HL-60/S4 (cell line): ENCODE measurements around the gene PHACTR2.

Experiments
- in situ Hi-C: fragments of 300-500 bp; cut with MboI; formaldehyde crosslinking; loops from 2 replicates; pipeline ENCODE4 v1.14.3; 2022; ENCODE audit warnings: low sequenced_read_pairs

Gene PHACTR2

DNA sequence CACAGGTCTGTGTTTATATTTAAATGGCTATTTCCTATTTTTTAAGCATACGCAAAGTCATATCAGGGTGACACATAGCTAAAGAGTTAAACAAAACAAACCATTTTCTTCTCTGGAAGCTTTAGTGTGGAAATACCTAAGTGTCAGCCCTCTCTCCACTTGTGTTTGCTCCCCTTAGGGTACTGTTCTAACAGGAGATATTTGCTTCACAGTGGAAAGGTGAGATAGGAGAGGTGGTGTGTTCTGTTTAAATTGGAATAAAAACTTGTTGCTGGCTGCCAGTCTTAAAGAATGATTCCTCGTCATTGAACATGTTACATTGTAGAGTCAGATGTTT is 18.9 kb downstream of the PHACTR2 start:
- in situ Hi-C loops = no loop called here

DNA sequence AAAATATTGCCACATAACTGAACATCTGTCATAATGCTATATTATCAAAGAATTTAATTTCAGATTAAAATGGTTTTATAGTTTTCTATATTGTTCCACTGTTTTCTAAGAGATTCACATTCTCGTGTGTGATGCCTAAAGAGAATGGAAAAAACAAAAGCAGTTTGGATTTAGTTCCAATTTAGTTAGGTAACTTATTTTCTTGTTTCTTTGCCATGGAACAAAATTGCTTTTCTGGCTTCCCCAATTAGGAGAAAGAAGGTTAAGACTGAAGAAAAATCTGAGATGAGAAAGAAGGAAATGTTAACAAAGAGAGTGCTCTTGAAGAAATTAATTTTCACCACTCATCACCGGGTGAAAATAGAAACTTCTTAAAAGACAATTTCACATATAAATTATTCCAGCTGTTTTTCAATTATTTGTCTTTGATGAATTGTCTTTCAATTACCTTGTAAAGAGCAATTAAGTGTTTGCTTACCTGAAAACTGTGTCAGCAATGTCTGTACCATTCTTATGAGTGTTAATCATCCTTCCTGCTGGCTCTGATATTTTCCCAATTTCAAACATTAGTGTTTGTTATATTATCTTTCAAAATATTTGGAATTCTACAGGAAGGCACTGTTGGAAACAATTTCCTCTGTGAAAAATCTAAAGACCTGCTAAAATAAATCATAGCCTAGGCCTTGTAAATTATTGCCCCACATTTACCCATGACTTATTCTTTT is 19.5 kb downstream of the PHACTR2 start:
- in situ Hi-C loops = no loop called here

DNA sequence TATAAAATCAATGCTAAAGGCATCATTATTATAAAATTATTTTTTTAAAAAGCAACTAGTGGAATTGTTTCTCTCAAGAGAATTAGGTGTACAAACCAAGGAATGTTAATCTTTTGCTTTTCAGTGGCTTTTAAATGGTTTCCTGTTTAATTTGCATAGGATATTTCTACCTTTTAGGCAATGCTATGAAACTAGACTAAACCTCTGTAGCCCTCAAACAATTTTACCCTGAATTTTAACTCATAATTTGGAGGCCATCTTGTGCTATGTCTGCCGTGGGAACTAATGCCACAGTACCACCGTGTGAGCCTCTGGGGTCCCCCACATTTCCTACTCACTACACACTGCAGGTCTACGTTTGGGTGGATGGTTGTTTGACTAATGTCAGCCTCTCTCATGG is 20.6 kb downstream of the PHACTR2 start:
- in situ Hi-C loops = no loop called here

DNA sequence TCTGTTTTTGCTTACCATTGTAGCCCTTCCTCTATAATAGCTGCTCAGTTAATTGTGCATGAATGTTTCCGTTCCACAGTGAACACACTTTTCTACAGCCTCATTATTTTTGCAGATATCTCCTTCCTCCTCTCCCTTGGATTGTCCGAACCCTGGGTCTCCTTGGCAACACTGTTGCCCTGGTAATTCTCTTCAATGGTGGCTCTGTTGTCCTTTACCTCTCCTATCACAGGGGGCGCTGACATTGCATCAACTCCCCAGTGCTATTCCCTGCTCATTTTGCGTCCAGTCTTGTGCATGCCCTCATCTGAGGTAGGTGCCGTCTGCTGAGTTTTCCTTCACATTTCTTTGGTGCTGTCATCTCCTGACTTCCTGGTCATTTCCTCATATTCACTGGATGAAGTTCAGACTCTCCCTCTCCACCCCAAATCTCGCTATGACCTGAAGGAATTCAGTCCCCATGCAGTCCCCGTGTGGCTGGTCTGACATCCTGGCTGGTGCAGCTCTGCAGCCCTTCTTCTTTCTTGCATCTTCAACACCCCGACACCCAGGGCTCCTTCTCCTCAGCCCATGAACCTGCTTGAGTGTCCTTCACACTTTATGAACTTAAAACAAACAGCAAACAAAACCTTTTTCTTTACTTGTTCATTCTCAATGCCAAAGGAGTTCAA is 21.1 kb downstream of the PHACTR2 start:
- in situ Hi-C loops = no loop called here

DNA sequence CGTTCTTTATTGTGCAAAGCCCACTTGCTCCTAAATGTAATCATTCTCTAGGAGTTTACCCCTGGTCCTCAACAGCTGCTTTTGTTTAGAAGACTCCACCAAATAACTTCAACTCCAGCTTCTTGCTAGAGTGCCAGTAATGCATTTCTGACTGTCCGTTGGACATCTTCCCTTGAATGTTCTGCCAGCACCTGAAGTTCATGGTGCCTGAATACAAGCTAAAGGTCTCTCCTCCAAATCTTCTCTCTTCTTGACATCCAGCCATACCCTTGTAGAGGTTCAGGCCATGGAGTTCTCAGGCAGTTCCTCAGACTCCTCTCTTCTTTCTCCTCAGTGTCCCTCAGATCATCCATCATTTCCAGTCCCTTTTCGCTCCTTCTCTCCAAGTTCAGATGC is 21.7 kb downstream of the PHACTR2 start:
- in situ Hi-C loops = no loop called here

DNA sequence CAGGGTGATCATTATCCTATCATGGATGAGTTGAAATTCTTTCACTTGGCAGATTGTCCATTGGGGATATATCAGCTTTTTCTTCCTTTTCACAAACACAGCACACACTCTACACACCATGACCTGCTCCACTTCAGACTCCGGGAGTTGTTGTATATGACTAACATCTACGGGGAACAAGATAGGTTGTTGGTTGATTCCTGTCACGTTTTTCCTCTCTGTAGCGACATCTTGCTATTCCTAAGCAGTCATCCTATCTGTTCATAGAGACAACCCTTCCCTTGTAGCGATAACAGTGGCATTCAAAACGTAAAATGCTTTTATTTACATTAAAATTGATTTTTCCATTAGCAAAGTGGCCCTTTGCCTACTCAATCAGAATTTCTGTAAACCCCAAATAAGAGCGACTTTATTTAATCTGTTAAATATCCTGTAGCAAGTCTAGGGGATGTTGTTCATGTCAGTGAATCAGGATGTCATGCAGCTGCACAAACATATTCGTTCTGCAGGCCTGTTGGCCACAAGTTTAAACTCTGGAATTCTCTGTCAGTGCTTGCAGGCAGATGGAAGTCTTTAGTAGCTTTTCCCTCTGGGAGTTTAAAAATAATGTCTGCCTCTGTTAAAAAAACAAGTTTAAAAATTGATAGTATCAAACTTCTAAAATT is 23.1 kb downstream of the PHACTR2 start:
- in situ Hi-C loops = no loop called here

DNA sequence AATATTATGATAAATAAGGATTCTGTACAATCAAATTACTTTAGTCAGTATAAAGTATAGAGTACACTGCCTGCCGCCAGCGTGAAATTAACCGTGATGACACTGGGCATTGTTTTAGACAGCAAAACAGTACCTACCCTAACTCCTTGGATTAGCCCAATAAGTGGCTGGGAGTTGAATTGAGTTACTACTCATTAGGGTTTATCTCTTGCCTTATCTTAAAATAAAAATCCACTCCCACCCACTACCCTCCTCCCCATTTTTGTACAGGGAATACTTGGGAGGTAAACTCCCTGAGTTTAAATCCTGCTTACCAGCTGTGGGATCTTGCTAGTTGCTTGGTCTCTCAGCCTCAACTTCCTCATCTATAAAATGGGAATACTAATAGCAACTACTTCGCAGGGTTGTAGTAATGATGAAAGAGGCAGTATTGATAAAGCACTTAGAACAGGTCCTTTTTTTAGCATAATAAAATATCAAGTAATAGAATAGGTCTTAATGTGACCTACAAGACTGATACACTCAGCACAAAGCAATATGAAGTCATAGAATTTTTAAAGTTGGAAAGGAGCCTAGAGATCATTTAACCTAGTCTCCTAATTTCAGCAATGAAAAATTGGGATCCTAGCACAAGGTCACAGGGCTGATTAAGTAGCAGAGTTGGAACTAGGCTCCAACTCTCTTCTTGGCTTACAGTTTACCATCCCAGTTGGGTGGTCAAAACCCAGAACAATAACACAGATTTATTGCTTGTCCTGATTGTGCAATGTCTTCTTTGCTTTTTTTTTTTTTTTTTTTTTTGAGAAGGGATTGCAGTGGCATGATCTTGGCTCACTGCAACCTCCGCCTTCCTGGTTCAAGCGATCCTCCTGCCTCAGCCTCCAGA is 23.8 kb downstream of the PHACTR2 start:
- in situ Hi-C loops = no loop called here

DNA sequence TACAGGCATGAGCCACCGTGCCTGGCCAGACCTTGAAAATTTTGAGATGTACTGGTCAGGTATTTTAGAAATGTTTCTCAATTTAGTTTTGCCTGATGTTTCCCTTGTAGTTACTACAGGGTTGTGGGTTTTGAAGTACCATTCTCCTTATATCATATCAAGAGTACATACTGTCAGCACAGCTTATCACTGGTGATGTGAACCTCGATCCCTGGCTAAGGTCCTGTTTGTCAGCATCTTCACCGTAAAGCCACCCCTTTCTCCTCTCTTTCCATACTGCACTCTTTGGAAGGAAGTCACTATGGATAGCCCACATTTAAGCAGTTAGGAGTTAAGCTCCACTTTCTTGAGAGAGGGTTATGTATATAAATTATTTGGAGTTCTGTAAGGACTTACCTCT is 27.8 kb downstream of the PHACTR2 start:
- in situ Hi-C loops = no loop called here

DNA sequence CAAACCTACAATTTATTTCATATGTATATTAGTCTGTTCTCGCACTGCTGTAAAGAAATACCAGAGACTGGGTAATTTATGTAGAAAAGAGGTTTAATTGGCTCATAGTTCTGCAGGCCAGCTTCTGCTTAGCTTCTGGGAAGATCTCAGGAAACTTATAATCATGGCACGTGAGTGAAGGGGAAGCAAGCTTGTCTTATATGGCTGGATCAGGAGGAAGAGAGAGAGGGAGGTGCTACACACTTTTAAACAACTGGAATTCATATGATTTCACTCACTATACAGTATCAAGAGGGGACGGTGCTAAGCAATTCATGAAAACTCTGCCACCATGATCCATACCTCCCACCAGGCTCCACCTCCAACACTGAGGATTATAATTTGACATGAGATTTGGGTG is 29.9 kb downstream of the PHACTR2 start:
- in situ Hi-C loops = no loop called here

DNA sequence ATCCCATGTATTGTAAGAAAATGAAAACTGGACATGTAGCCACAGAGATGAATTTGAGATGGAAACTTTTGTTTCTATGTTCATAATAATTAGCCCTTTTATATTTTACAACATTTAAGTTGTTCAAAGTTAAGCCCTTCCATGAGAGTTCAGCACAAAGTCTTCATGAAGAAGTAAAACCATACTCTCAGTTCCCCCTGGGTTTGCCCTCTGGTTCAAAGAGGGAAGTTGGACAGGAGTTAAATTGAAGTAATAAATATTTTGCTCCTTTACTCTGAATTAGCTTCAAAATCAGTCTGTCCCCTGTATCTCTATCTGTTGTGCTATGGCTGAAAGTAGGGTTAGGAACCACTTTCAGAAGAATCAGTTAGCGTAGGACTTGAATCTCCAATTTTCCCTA is 31.1 kb downstream of the PHACTR2 start:
- in situ Hi-C loops = no loop called here

DNA sequence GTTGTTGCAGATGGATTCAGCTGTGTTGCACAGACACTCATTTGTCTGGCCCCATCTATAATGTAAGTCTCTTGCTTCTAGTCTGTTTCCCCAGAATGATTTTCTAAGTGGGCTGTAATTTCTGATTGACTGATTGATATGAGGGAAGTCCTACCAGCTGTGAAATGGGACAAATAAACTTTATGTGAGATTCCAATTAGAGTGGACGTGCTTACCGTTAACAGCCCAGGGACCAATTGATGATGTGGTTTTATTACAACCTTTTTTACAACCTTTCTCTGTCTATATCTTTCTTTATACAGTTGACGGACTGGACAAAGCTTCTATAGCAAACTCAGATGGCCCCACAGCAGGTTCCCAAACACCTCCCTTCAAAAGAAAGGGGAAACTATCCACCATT is 33.9 kb downstream of the PHACTR2 start:
- in situ Hi-C loops = no loop called here

DNA sequence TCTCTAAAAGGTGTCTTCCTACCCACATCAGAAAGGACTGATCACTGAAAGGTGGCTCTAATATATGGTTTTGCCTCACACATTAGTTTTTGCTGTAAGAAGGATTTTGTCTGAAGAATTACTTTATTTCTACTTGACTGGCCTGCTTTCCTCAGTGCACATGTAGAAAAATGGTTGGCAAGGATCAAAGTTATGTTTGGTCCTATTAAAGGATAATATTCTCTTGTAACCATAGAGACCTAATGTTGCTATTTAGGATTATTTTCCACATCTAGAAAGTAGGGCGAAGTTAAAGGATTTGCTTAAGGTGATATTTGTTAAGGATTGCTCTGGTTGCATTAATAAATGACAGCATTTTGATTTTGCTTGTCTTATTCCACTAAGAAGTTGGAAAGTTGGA is 40.7 kb downstream of the PHACTR2 start:
- in situ Hi-C loops = no loop called here

DNA sequence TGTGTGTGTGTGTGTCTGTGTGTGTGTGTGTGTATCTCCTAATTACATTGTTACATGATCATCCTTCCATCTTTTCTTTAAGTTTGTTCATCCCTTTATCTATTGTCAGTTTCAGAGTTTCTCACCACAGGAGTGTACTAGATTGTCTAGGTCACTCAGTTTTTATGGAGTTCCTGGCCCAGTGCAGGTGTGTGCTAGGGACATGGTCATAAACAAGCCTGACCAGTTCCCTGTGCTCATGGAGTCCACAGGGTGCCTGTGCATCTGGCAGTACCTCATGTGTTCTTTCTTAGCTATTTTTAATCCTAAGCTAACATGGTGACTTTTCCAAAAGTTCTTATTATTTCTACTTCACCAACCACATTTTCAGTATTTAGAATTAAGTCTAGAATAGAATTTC is 43.9 kb downstream of the PHACTR2 start:
- in situ Hi-C loops = no loop called here

DNA sequence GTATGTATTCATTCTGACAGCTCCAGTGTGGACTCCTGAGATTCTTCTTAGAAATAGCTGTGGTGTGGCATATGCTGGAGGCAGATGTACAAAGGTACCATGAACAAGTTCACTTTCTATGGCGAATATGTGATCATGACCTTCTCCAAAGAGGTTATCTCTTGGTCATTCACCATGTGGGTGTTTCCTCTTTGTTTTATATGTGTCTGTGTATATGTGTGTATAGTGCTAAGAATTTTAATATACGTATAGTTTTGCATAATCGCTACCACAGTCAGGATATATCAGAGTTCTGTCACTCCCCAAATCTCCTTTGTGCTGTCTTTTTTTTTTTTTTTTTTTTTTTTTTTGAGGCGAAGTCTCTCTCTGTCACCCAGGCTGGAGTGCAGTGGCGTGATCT is 47.1 kb downstream of the PHACTR2 start:
- in situ Hi-C loops = no loop called here

DNA sequence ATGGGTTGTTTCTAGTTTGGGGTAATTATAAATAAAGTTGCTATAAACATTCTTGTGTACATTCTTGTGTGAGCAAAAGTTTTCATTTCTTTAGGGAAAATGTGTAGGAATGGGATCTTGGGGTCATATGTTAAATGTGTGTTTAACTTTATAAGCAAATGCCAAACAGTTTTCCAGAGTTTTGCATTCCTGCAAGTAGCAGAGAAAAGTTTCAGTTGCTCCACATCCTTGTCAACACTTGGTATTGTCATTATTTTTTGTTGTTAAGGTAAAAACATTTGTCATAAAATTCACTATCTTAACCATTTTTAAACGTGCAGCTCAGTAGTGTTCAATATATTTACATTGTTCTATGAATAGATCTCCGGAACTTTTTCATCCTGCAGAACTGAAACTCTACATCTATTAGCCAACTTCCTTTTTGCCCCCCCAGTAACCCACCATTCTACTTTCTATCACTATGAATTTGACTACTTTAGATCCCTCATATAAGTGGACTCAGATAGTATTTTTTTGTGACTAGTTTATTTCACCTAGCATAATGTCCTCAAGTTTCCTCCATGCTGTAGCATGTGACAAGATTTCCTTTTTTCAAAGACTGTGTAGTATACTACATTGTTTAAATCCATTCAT is 48.4 kb downstream of the PHACTR2 start:
- in situ Hi-C loops = no loop called here

DNA sequence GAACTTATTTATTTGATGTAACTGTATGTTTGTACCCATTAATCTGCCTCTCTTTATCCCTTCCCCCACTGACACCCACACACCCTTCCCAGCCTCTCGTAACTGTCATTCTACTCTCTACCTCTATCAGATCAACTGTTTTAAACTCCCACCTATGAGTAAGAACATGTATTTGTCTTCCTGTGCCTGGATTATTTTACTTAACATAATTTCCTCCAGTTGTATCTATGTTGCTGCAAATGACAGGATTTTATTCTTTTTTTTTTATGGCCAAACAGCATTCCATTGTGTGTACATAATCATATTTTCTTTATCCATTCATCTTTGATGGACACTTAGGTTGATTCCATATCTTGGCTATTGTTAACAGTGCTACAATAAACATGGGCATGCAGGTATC is 49.3 kb downstream of the PHACTR2 start:
- in situ Hi-C loops = no loop called here

DNA sequence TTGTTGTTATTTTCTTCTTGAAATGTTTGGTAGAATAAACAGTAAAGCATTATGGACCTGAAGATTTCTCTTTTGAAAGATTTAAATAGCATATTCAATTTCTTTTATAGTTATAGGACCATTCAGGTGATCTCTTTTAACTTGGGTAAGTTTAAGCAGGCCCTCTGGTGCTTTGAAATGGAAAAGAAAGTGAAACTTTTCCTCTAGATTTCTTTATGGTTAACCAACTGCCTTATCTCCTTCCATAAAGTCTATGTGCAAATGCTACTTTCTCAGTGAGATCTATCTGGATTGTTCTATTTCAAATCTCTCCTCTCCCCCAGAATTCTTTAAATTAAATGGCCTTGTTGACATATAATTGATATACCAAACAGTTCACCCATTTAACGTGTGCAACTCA is 54.0 kb downstream of the PHACTR2 start:
- in situ Hi-C loops = no loop called here

DNA sequence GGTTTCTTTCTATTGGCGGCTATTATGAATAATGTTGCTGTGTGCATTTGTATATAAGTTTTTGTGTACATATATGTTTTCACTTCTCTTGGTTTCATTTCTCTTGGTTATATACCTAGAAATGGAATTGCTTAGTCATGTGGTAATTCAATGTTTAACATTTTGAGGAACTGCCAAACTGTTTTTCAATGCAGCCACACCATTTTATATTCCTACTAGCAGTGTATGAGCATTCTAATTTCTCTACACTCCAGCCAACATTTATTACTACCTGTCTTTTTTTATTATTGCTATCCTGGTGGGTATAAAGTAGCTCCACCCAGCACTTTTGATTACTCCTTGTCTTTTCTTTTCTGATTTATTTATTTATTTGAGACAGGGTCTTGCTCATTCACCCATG is 54.8 kb downstream of the PHACTR2 start:
- in situ Hi-C loops = no loop called here

DNA sequence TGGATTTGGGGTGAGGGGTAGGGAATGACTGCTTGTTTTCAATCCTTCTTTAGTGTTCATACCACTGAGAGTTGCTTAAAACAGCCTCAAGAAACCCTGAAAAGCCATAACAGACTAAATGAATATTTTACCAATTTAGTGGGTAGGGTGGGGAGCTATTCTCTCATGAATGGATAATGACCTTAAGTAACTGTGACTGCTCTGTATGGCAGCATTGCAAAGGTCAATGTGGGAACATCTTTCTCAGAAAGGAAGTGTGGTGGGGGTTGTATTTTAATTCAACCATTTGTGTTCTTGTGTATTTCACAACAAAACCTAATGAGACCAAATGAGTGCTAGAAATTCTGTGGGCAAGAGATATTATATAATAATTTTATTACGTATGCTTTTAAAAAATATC is 55.7 kb downstream of the PHACTR2 start:
- in situ Hi-C loops = no loop called here

DNA sequence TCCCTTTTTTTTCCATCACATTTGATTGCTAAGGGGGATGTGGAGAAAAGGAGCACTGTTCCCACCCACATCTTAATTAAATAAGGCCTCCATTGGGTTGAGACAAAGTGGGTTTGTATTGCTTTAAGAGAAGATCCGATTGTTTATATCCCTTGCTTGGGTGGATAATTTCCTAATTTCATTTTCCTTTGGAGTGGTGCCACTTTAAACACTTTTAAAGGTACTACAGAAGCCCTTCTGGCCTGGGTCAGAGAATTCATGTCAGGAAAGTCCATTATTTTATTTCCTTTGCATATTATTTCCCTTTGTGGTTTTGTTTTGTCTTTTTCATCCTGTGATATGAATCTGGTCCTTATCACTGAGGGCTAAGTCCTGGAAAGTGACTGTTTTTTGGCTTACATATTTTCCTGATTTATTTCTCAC is 56.9 kb downstream of the PHACTR2 start:
- in situ Hi-C loops = no loop called here
